HUES64 (cell line): ENCODE results near the gene GREM2.

ENCODE experiments used
- H3K27ac ChIP-seq: 2 replicates; pipeline ENCODE4 v1.7.0; 2013; ENCODE audit warnings: low read depth, low read length, inconsistent platforms
- H3K27me3 ChIP-seq: 2 replicates; pipeline ENCODE4 v1.6.1; 2013; ENCODE audit warnings: mild to moderate bottlenecking, low read length; ENCODE audit not compliant: insufficient read depth
- H3K36me3 ChIP-seq: 2 replicates; pipeline ENCODE4 v1.6.1; 2013; ENCODE audit warnings: mild to moderate bottlenecking, low read length; ENCODE audit not compliant: insufficient read depth
- H3K4me1 ChIP-seq: 2 replicates; pipeline ENCODE4 v1.6.1; 2013; ENCODE audit warnings: mild to moderate bottlenecking, low read length, moderate library complexity; ENCODE audit not compliant: insufficient read depth
- H3K4me3 ChIP-seq: 2 replicates; pipeline ENCODE4 v1.5.1; 2013; ENCODE audit warnings: mild to moderate bottlenecking, low read length, moderate library complexity
- H3K9ac ChIP-seq: 2 replicates; pipeline ENCODE4 v1.6.1; 2013; ENCODE audit warnings: mild to moderate bottlenecking, low read depth, low read length
- H3K9me3 ChIP-seq: 2 replicates; pipeline ENCODE4 v1.6.1; 2013; ENCODE audit warnings: low read depth, low read length; ENCODE audit not compliant: insufficient read depth
- WGBS: fragments of 150-250, 120-280 bp; methylation state at CpG from one replicate; pipeline ENCODE4 v1.1.7; 2013; ENCODE audit warnings: missing lambda C conversion rate; 5-methylcytosine and 5-hydroxymethylcytosine counted together

The GREM2 gene

DNA sequence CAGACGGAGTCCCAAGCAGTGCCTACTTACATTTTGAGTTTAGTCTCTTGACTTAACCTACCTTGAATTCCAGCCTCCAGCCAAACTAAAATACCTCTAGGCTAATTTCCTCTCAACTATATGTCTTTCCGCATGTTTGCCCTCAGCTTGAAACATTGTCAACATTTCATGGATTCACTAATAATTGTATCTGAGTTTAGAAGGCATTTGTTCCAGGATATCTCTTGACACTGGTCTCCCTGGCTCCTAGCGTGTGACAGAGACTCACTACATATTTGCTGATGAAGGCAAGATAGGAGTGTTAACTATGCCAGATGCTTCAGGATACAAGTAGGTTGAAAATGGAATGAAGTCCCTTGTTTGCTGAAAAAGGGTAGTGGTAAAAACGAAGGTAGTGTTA, 136.1 kb downstream of the GREM2 start:
- 87% methylated on average over 4 of the region's 4 CpGs for WGBS
- H3K9me3 ChIP-seq = no peaks in the 10 kb centered on the region
- peaks cover 13% of the 10 kb centered on the region; the same call in 1 of the 2 replicates for H3K4me1 ChIP-seq
- H3K27ac ChIP-seq = no peak overlapping the region
- H3K4me3 ChIP-seq = no peak overlapping the region
- H3K27me3 ChIP-seq = no peaks in the 10 kb centered on the region
- no peaks in the 10 kb centered on the region for H3K36me3 ChIP-seq
- no peak overlapping the region for H3K9ac ChIP-seq

DNA sequence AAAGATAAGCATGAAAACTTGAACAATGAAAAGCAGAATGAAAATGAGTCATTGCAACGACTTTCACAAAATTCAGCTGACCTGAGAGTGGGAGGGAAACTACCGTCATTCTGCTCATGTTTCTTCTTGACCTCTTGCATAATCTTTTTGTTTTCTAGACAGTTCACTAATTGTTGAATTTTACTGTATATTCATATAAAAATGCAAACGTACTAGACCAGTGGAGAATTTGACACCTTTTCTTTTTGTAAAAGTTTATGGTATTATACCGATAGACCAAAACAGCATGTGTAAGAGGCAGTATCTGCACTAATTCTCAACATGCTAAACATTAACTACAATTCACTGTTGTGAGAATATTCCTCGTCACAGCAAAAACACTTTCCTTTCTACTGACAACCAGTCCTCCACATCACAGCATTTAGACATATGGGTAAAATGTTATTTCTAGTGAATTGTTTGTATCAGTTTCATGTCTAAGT, 137.8 kb downstream of the GREM2 start:
- peaks cover 13% of the 10 kb centered on the region; the same call in 1 of the 2 replicates for H3K4me1 ChIP-seq
- no peak overlapping the region for H3K9ac ChIP-seq
- no peak overlapping the region for H3K27ac ChIP-seq
- H3K36me3 ChIP-seq = no peaks in the 10 kb centered on the region
- H3K27me3 ChIP-seq = no peaks in the 10 kb centered on the region
- no peak overlapping the region for H3K4me3 ChIP-seq
- no peaks in the 10 kb centered on the region for H3K9me3 ChIP-seq
- WGBS = 92% methylated on average over 4 of the region's 5 CpGs

DNA sequence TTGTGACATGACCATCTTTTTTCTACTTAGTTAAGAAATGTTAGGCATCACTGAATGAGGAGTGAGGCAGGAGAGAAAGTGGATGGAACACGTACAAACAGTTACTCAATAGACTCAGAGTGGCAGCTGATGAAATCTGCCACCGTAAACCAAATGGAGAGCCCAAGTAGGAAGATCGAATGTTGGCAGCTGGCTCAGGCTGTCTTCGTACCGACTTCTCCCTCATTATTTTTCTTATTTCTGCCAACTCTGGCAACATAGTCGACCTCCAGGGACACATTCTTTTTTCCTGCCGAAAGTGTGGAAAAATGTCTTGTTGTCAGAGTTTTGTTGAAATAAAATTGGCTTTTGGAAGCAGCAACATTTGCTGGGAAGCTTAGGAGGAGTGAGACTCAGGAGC, 143.3 kb downstream of the GREM2 start:
- no peaks in the 10 kb centered on the region for H3K27me3 ChIP-seq
- H3K27ac ChIP-seq = no peak overlapping the region
- no peaks in the 10 kb centered on the region for H3K36me3 ChIP-seq
- WGBS = 97% methylated on average over 7 of the region's 7 CpGs
- no peaks in the 10 kb centered on the region for H3K9me3 ChIP-seq
- no peak overlapping the region for H3K4me3 ChIP-seq
- H3K4me1 ChIP-seq = peaks cover 26% of the 10 kb centered on the region
- H3K9ac ChIP-seq = no peak overlapping the region

DNA sequence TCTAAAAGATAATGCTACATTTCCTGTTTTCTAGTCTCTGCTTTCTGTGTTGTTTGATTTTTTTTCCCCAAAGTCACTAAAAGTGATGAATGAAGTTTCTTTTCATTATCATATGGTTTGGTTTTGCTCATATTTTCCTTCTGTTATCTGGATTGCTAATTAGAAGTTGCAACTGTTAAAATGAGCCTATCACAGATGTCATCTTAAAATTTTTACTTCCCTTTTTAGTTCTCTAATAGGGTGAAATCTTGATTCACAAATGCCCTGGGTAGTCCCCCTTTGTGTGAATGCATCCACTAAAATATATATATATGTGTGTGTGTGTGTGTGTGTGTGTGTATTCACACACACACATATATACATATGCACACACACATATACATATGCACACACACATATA, 144.1 kb downstream of the GREM2 start:
- Histone ChIP-seq H3K9ac (no peak overlapping the region), H3K9me3 (no peaks in the 10 kb centered on the region), H3K27me3 (no peaks in the 10 kb centered on the region), H3K4me1 (peaks cover 19% of the 10 kb centered on the region), H3K27ac (no peak overlapping the region), H3K4me3 (no peak overlapping the region), H3K36me3 (no peaks in the 10 kb centered on the region)

DNA sequence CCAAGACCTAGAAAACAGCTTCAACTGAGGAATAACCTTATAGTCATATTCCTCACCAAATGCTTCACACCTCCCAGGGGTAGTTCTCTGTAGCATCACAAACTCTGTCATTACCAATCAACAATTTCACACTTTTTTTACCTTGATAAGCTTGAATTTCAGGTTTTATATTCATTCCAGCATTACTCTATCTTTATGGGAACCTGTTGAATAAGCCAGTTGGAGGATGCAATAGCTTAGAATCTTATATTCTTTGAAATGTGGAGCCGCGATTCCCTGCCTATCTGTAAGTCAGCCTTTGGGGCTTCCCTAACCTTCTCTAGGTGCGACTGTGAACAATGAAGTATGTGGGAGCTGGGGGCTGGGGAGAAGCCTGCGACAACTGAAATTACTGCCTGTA, 145.4 kb downstream of the GREM2 start:
- Histone ChIP-seq H3K27me3 (no peaks in the 10 kb centered on the region), H3K27ac (no peak overlapping the region), H3K9ac (no peak overlapping the region), H3K36me3 (no peaks in the 10 kb centered on the region), H3K4me3 (no peak overlapping the region), H3K9me3 (no peaks in the 10 kb centered on the region), H3K4me1 (peaks cover 15% of the 10 kb centered on the region)
- WGBS = 90% methylated on average over 4 of the region's 4 CpGs

DNA sequence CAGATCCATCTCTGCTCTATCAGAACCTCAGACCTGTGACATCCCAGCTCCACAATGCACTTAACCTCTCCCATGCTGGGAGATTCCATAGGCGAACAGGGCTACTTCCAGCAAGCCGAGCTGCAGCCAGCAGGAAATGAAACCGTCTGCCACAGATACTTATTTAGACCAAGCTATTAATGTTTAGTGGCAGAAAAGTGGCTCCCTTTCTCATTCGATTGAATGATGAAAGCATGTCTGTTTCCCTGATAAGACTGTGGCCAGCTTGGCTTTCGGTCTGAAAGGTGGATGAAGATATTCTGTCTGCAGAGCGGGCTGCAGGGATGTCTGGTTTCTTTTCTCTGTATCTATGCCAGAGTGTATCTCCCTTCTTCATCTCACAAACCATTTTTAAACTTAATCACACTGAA, 146.4 kb downstream of the GREM2 start:
- peaks cover 15% of the 10 kb centered on the region for H3K4me1 ChIP-seq
- H3K4me3 ChIP-seq = no peak overlapping the region
- 66% methylated on average over 6 of the region's 6 CpGs for WGBS
- H3K9me3 ChIP-seq = no peaks in the 10 kb centered on the region
- no peaks in the 10 kb centered on the region for H3K27me3 ChIP-seq
- H3K36me3 ChIP-seq = no peaks in the 10 kb centered on the region
- H3K9ac ChIP-seq = no peak overlapping the region
- no peak overlapping the region for H3K27ac ChIP-seq

DNA sequence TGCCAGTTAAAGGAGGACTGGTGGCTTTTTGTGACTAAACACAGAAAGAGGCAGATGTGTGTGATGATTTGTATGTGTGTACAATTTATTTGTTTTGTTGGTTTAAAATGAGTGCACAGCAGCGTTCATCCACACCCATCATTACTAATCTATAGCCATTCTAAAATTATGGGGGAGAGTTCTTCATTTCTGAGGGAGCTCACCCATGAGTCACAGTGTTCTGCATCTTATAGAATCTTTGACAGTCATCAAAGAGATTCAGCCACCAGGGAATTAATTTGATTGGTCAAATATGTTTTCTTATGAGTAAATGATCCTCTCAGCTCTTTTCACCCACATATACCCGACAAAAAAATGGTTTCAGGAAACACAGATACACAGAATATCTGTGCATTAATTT, 147.9 kb downstream of the GREM2 start:
- peaks cover 15% of the 10 kb centered on the region for H3K4me1 ChIP-seq
- H3K9ac ChIP-seq = no peak overlapping the region
- H3K36me3 ChIP-seq = no peaks in the 10 kb centered on the region
- H3K27me3 ChIP-seq = no peaks in the 10 kb centered on the region
- H3K9me3 ChIP-seq = no peaks in the 10 kb centered on the region
- no peak overlapping the region for H3K27ac ChIP-seq
- WGBS = no CpG with 5 or more reads among the region's 2 CpGs
- no peak overlapping the region for H3K4me3 ChIP-seq

DNA sequence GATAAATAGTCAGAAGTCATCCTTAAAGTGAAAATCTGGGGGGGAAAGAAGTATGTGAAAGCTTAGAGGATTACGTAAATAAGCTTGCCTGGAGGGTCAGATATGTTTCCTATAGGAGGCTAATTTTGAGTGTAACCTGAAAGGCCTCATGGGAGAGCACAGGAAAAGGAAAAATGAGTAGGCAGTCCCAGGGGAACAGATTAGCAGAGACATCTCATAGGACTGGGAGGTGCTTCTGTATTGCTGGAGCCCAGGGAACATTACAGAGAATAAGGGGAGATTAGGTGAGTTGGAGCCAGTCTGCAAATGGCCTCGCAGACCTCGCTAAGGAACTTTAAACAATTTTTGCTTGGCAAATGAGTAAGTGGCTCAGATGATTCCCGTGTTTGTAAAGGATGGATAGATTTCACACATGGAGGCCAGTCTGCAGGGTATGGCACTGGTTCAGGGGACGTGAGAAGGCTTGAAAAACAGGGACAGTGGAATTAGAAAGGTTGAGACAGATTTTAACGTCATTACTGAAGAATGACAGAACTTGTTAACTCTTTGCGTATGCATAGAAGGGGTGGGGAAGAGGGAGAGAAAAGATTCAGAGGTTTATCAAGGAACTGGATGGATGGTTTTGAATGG, 149.1 kb downstream of the GREM2 start:
- Histone ChIP-seq H3K4me1 (peaks cover 15% of the 10 kb centered on the region), H3K9me3 (no peaks in the 10 kb centered on the region), H3K9ac (no peak overlapping the region), H3K4me3 (no peak overlapping the region), H3K27me3 (no peaks in the 10 kb centered on the region), H3K36me3 (no peaks in the 10 kb centered on the region), H3K27ac (no peak overlapping the region)
- 89% methylated on average over 7 of the region's 7 CpGs for WGBS

DNA sequence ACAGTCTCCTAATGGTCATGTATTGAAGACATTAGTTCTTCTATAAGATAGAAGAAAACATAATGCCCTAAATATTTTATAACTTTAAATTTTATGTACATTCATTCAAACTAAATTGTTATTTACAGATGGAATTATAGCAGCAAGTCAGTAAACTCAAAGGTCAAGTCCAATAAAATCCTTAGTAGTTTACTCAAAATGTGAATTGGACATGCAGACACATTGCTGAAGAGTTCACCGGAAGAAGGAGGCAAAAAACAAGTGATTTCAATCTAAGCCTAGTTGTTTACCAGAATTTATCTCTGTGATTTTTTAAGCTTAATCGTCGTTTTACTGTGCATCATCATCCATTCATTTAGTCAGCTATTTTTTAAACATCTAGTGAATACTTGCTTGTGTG, 149.7 kb downstream of the GREM2 start:
- 100% methylated on average over 1 of the region's 3 CpGs for WGBS
- H3K9me3 ChIP-seq = no peaks in the 10 kb centered on the region
- no peaks in the 10 kb centered on the region for H3K36me3 ChIP-seq
- peaks cover 15% of the 10 kb centered on the region for H3K4me1 ChIP-seq
- H3K27me3 ChIP-seq = no peaks in the 10 kb centered on the region
- H3K4me3 ChIP-seq = no peak overlapping the region
- no peak overlapping the region for H3K27ac ChIP-seq
- no peak overlapping the region for H3K9ac ChIP-seq

DNA sequence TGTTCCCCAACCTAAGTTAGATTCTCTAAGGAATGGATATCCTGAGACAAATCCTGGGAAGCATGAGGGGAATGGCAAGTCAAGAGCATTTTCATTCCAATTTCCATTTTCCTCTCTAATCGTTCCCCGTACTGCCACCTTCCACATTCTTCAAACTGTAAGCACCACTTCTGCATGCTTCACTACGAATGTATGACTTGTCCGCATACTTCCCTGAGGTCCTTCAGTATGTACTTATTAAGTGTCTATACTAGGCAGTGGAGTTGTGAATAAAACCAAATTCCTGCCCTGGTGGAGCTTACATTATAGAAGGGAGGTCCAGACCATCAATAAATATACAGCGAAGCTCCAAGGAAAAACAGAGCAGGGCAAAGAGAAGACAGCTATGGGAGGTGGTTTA, 154.8 kb downstream of the GREM2 start:
- Histone ChIP-seq H3K9me3 (no peaks in the 10 kb centered on the region), H3K4me3 (no peak overlapping the region)

DNA sequence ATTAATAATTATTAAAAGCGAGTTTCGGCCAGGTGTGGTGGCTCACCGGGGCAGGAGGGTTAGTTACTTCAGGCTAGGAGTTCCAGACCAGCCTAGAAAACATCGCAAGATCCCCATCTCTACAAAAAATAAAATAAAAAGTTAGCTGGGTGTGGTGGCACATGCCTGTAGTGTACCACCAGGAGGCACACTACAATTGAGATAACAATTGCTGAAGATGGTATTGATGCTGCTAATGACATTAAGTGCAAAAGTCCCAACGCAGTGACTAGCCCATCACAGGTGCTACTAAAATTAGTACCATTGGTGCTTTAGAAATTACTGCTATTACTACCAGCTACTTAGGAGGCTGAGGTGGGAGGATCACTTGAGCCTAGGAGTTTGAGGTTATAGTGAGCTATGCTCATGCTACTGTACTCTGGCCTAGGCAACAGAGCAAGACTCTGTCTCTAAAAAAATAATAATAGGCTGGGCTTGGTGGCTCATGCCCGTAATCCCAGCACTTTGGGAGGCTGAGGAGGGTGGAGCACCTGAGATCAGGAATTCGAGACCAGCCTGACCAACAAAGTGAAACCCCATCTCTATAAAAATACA, 156.6 kb downstream of the GREM2 start:
- Histone ChIP-seq H3K36me3 (no peaks in the 10 kb centered on the region), H3K9me3 (no peaks in the 10 kb centered on the region), H3K4me1 (no peaks in the 10 kb centered on the region), H3K9ac (no peak overlapping the region), H3K27me3 (no peaks in the 10 kb centered on the region), H3K4me3 (no peak overlapping the region), H3K27ac (no peak overlapping the region)
- WGBS = 56% methylated on average over 3 of the region's 7 CpGs

More for the DNA sequence above, 154.8 kb downstream of the GREM2 start:
- H3K27ac ChIP-seq = no peak overlapping the region
- H3K9ac ChIP-seq = no peak overlapping the region
- 100% methylated on average over 5 of the region's 5 CpGs for WGBS
- H3K27me3 ChIP-seq = no peaks in the 10 kb centered on the region
- no peaks in the 10 kb centered on the region for H3K4me1 ChIP-seq
- H3K36me3 ChIP-seq = no peaks in the 10 kb centered on the region

DNA sequence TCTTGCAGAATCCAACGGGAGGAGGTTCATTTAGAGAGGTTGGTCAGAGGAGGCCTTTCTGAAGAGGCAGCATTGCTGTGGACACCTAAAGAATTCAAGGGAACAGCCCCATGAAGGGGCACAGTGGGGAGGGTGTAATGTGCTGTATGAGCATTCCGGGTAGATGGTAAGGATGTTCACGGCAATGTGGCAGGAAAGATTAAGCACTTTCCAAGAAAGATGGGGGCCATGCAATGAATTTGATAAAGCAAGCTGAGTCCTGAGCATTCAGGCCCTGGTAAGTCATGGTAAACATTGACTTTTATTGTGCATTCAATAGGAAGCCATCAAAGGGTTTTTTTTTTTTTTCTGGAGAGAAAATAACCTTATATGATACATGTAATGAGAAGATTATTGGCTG, 166.6 kb downstream of the GREM2 start:
- Histone ChIP-seq H3K36me3 (no peaks in the 10 kb centered on the region), H3K9ac (no peak overlapping the region), H3K4me1 (no peaks in the 10 kb centered on the region), H3K4me3 (no peak overlapping the region), H3K27ac (no peak overlapping the region), H3K27me3 (no peaks in the 10 kb centered on the region), H3K9me3 (no peaks in the 10 kb centered on the region)
- 95% methylated on average over 3 of the region's 3 CpGs for WGBS
